Measurements from ENCODE around the gene GON4L.
"Not testable (repeated sequence)": the region's sequence is repeated elsewhere in the genome, so short reads cannot be mapped to it uniquely, and the experiment has no call there.

GON4L gene

DNA sequence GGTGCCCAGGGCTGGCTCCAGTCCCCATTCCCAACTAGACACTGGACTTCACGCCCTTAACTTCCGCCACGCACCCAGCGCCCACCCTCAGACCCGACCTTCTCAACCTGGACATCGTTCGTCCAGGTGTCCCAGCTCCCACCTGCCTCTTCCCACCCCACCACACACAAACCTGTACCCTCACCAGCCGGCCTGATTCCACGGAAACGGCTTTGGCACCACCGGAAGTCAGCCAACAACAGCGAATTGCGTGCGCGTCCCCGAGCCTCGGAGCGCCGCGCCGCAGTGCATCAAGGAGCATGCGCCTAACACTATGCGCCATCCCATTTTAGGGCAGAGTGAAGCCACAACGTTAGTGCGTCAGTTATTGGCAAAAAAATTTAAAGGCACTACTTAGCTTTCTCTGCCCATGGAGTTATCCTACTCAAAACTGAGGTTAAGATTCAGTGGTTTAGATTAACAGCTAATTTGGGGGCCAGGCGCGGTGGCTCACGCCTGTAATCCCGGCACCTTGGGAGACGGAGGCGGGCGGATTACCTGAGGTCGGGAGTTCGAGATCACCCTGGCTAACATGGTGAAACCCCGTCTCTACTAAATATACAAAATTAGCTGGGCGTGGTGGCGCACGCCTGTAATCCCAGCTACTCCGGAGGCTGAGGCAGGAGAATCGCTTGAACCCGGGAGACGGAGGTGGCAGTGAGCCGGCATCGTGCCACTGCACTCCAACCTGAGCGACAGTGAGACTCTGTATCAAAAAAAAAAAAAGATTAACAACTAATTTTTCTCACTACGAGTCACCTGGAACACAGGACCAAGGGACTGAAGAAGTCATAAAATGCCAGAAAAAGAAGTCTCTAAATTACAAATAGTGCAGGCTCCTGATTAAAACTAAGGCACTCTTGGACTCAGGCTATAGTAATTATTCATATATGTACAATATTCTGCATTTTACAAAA, at the start of gene GON4L:
Gene GON4L, minus strand, starts transcription at position 240 of the 956 bp plus-strand sequence. CDS start 3,434 bp downstream, outside the sequence.
- DNase-seq (ENCODE audit: low read depth): peak; percentile 66

GRCh38 chr1:155904261-155904660, 47.2 kb upstream of the GON4L start:
- DNase-seq (ENCODE audit: low read depth): no peak

DNA sequence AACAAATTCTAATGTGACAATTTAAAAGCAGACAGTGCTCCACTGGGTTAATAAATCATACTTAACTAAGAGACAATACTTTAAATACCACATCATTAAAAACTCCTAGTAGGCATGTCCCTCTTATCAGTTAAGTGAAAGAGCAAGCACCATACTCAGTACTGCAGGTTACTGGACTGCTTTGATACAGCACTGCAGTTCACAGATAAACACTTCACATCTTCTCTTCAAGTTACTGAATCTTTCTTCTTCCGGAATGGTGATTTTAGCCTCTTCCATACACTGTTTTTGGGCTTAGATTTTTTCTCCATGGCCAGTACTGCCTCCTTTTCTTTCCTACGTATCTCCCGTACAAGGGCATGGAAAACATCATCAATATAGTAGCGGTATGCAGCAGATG, 43.1 kb upstream of the GON4L start:
- no peak for DNase-seq (ENCODE audit: low read depth)

DNA sequence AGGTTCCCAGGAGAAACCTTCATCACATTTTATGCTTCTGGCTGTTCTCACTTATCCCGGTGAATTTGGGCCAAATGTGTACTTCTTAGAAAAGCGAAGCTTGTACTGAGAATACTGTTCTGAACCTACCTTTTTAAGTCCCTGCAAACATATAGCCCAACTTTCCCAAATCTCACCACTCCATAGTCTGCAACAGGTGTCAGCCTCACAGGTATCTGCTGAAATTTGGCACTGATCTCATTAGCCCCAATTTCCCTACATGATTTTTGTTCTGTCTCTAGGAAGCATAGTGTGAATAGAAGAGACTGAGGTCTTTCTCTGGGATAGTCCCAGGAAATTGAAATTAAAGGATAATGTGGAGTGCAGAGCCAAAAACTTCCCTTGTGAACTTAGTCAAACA, 42.7 kb upstream of the GON4L start:
- no peak for DNase-seq (ENCODE audit: low read depth)

GRCh38 chr1:155898888-155899287, 41.9 kb upstream of the GON4L start:
- DNase-seq (ENCODE audit: low read depth): no peak

DNA sequence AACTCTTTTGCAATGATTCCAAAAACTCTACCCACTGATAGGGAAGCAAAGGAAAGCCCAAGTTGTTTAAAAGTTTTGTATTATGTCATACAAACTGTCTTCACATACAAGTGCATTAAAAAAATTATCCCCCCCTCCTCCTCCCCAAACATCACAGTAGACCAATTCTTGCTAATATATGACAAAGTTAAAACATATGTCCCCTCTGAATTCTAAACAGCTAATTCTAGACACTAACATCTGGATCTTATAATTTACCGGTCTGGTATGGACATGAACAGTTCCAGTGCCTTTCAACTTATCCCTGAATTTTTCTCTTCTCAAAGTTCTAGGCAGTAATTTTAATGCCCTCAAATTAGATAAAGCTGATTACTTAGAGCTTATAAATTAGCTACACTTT, 40.7 kb upstream of the GON4L start:
- no peak for DNase-seq (ENCODE audit: low read depth)

GRCh38 chr1:155896476-155896875, 39.5 kb upstream of the GON4L start:
- not testable (repeated sequence) for DNase-seq (ENCODE audit: low read depth)

GRCh38 chr1:155895617-155896016, 38.6 kb upstream of the GON4L start:
- DNase-seq (ENCODE audit: low read depth): not testable (repeated sequence)

GRCh38 chr1:155893389-155894142, 36.6 kb upstream of the GON4L start:
- DNase-seq (ENCODE audit: low read depth): no peak

GRCh38 chr1:155892796-155893195, 35.8 kb upstream of the GON4L start:
- DNase-seq (ENCODE audit: low read depth): no peak

- no peak for DNase-seq (ENCODE audit: low read depth)
Observed at GRCh38 chr1:155890251-155890650, 33.2 kb upstream of the GON4L start.

DNA sequence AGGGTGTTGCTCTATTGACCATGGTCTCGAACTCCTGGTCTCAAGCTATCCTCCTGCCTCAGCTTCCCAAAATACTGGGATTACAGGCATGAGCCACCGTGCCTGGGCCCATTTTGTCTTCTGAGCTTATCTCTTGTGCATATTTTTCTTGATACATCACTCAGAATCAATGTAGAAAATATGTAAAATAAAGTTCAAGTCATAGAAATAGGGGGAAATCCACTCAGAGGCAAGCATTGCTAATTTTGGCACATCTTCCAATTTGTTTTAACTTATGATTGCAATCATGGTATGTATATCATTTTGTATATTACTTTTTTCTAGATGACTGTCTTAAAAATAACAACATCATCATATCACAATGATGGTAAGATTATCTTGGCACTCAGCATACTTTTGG, 32.6 kb upstream of the GON4L start:
- DNase-seq (ENCODE audit: low read depth): no peak

GRCh38 chr1:155888481-155888880, 31.5 kb upstream of the GON4L start:
- no peak for DNase-seq (ENCODE audit: low read depth)

GRCh38 chr1:155884982-155885381, 28.0 kb upstream of the GON4L start:
- no peak for DNase-seq (ENCODE audit: low read depth)

GRCh38 chr1:155884031-155884960, 27.3 kb upstream of the GON4L start:
- DNase-seq (ENCODE audit: low read depth): no peak

GRCh38 chr1:155882766-155883165, 25.8 kb upstream of the GON4L start:
- no peak for DNase-seq (ENCODE audit: low read depth)

DNA sequence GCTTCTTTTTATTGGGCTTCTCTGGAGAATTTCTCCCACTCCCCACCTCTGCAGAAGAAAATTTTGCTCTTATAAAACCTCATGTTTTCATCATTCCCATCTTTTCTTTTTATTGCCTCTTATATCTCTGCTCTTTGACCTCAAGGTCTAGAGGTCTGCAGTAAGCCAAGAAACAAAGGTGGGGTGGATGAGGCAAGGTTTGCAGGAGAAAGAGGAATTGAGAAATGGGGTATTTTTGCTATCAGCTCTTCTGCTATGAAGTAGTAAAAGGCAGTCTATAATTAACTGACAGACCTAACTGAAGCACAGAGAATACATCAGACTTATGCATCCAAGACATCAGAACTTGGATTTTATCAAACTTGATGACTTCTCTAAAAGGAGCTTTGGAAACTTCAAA, 25.2 kb upstream of the GON4L start:
- DNase-seq (ENCODE audit: low read depth): no peak

DNA sequence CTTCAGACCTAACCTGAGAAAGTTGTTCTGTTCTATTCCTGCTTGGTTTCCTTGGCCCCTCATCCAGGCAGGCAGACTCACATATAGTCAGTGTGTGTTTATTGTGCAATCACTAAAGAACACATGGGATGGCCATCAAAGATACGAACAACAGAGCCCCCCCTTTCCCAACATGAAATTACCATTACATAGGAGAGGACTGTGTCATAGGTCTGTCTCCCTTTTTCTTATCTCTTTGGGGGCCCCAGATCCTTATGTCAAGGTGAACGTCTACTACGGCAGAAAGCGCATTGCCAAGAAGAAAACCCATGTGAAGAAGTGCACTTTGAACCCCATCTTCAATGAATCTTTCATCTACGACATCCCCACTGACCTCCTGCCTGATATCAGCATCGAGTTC, 23.9 kb upstream of the GON4L start:
- no peak for DNase-seq (ENCODE audit: low read depth)

DNA sequence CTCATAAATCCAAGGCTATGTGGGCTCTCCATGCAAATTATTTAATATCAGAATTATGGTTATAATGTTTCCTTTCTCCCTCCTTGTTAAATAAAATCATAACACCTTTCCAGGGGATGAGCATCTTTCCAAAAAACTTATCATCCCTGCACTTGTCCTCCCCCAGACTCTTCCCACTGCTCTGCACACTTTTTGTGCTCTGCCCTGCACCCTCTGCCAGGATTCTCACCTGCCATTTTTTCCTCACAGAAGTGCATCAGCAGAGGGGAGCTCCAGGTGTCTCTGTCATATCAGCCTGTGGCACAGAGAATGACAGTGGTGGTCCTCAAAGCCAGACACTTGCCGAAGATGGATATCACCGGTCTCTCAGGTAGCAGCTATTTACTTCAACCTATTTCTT, 23.2 kb upstream of the GON4L start:
- no peak for DNase-seq (ENCODE audit: low read depth)

DNA sequence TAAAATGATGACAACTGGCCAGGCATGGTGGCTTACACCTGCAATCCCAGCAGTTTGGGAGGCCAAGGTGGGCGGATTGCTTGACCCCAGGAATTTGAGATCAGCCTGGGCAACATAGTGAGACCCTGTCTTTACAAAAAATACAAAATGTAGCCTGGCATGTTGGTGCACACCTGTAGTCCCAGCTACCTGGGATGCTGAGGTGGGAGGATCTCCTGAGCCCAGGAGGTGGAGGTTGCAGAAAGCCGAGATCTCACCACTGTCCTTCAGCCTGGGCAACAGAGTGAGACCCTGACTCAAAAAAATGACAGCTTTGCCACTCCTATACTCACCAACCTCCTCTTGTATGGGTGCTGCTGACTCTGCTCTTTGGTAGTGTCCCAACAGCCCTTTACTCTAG, 20.9 kb upstream of the GON4L start:
- no peak for DNase-seq (ENCODE audit: low read depth)

DNA sequence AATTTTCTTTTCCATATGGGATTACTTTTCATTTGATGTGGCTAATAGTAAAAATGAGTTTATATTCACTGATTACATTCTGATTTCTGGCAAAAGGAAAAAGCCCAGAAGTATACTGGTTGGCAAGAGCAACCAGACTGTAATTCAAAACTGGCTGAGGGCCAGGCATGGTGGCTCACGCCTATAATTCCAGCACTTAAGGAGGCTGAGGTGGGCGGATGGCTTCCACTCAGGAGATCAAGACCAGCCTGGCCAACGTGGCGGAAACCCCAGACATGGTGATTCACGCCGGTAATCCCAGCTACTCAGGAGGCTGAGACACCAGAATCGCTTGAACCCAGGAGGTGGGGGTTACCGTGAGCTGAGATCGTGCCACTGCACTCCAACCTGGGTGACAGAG, 16.8 kb upstream of the GON4L start:
- DNase-seq (ENCODE audit: low read depth): no peak

GRCh38 chr1:155872527-155872926, 15.5 kb upstream of the GON4L start:
- DNase-seq (ENCODE audit: low read depth): no peak
